ENCODE results near the gene GLMP. TPM values are rescaled to one million over a fixed set of nuclear protein-coding genes. Genes with fewer than 3 reads are reported as not detected.
"Not testable (repeated sequence)": the region's sequence is repeated elsewhere in the genome, so short reads cannot be mapped to it uniquely, and the experiment has no call there.

Gene GLMP, protein sequence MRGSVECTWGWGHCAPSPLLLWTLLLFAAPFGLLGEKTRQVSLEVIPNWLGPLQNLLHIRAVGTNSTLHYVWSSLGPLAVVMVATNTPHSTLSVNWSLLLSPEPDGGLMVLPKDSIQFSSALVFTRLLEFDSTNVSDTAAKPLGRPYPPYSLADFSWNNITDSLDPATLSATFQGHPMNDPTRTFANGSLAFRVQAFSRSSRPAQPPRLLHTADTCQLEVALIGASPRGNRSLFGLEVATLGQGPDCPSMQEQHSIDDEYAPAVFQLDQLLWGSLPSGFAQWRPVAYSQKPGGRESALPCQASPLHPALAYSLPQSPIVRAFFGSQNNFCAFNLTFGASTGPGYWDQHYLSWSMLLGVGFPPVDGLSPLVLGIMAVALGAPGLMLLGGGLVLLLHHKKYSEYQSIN
- 10 to 100 TPM; 16.9 to 54.1 TPM for total RNA-seq
- polyA plus RNA-seq (ENCODE audit: insufficient read length in 2 of 2): 10 to 100 TPM; 22.9 to 28.9 TPM
- long read RNA-seq, donor 1, partial matches to known transcripts: 0 of 3 reads
- long read RNA-seq, donor 1, other reads (novel, unspliced or antisense): 0 of 3 reads
- long read RNA-seq, donor 2, partial matches to known transcripts: 0 of 6 reads
- long read RNA-seq, donor 2, other reads (novel, unspliced or antisense): 0 of 6 reads
- long read RNA-seq, donor 3, partial matches to known transcripts: 0 of 4 reads
- long read RNA-seq, donor 3, other reads (novel, unspliced or antisense): 0 of 4 reads
- long read RNA-seq, donor 4, transcript GLMP-201 (6 exons, 1,604 nt): major isoform, 8 of 25 reads
- long read RNA-seq, donor 4, partial matches to known transcripts: 8 of 25 reads
- long read RNA-seq, donor 4, other reads (novel, unspliced or antisense): 0 of 25 reads

DNA sequence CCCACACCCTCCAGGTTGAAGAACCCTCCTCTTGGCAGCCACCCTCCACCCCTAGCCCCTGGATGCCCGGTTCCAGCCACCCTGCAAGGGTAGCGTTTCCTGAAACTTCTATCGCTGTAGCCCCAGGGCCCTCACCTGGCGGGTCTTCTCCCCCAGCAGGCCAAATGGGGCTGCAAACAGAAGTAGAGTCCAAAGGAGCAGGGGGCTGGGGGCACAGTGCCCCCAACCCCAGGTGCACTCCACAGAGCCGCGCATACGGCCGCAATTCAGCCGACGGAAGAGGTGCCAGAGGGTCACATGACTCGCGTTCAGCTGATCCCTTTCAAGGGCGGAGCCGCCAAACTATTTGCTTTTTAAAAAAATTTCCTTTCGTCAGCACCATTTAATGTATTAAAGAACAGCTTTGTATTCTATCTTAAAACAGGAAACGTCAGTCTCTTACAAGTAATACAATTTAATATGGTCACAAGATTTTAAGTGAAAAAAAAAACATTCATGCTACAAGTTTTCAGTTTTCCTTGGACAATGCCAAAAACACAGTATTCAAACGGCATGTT is at the start of gene GLMP:
GLMP (minus strand) TSS at position 289 of the 557 bp plus-strand sequence; CDS start at position 255, 34 bp downstream.
- H3K27me3 ChIP-seq (ENCODE audit: control insufficient read depth, insufficient read depth, low read length): no peaks in the 10 kb centered on the region
- H3K9me3 ChIP-seq (ENCODE audit: control insufficient read depth, insufficient read depth, low read length): no peaks in the 10 kb centered on the region
- peak within 1 kb of the TSS; percentile 89 for H3K4me3 ChIP-seq (ENCODE audit: low read depth, low read length)
- peaks cover 24% of the 10 kb centered on the region for H3K36me3 ChIP-seq (ENCODE audit: control insufficient read depth, insufficient read depth, low read length)
- peak in 3 of 6 donors; percentile 46 to 89 (median 88) for DNase-seq (ENCODE audit: low read depth in 4 of 6, low spot score in 6 of 6)
- H3K27ac ChIP-seq (ENCODE audit: low read depth, low read length): no peak within 1 kb of the TSS
- WGBS (ENCODE audit: insufficient coverage): 3% methylated on average over 13 of the region's 17 CpGs
- peaks cover 21% of the 10 kb centered on the region for H3K4me1 ChIP-seq (ENCODE audit: control insufficient read depth, insufficient read depth, low read length)

DNA sequence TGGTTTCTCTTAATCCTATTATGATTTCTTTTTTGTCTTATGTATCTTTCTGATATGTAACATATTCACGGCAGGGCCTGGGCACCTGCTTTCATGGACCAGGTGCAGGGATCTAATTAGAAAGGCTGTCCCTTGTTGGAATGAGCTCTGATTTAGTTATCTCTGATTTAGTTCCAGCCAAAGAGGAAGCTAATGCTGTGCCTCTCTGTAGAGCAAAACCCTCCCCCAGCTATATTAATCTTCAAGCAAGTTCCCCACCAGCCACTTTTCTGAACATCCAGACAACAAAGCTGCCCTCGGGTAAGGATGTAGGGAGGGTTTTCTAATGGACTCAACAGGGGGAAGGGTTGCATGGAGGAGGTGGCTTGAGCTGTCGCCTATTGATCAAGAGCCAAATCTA is 48.9 kb upstream of the GLMP start:
- Histone ChIP-seq H3K4me3 (ENCODE audit: low read depth, low read length) (no peak overlapping the region), H3K4me1 (ENCODE audit: control insufficient read depth, insufficient read depth, low read length) (no peaks in the 10 kb centered on the region), H3K27ac (ENCODE audit: low read depth, low read length) (no peak overlapping the region), H3K36me3 (ENCODE audit: control insufficient read depth, insufficient read depth, low read length) (no peaks in the 10 kb centered on the region), H3K9me3 (ENCODE audit: control insufficient read depth, insufficient read depth, low read length) (no peaks in the 10 kb centered on the region), H3K27me3 (ENCODE audit: control insufficient read depth, insufficient read depth, low read length) (no peaks in the 10 kb centered on the region)
- DNase-seq (ENCODE audit: low read depth in 4 of 6, low spot score in 6 of 6): no peak
- no CpG with 5 or more reads among the region's 3 CpGs for WGBS (ENCODE audit: insufficient coverage)

DNA sequence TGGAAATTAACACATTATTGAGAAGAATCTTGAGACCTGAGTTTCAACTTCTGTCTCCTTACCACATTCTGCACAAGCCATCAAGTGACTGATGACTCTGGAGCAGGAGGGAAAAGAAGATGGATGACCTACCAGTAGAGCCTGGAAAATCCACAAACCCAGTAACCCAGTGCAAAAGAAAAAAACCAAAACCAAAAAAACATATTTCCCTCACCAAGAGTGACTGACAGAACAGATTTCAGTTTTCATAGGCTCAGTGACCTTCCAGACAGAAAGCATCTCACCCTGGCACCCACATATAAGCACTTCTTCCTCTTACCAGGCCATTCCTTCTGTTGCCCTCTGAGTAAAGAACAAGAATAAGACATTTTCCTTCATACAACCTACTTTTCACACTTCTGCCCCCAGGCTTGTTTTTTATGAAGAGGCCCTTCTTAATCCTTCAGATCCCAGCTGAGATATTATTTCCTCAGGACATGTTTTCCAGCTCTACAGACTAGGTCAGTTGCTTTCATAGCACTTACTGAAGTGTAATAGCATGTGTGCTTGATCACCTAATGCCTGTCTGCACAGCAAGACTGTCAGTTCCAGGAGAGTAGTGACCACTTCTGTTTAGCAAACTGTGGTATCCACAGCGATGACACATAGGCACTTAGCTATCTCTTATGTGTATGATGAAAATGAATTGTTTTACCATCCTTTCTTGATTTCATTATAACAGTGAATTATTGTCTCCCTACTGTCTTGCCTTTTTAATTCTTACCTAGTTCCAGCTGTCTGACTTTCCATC is 46.9 kb upstream of the GLMP start:
- H3K4me1 ChIP-seq (ENCODE audit: control insufficient read depth, insufficient read depth, low read length): no peaks in the 10 kb centered on the region
- no peaks in the 10 kb centered on the region for H3K36me3 ChIP-seq (ENCODE audit: control insufficient read depth, insufficient read depth, low read length)
- H3K9me3 ChIP-seq (ENCODE audit: control insufficient read depth, insufficient read depth, low read length): no peaks in the 10 kb centered on the region
- no peaks in the 10 kb centered on the region for H3K27me3 ChIP-seq (ENCODE audit: control insufficient read depth, insufficient read depth, low read length)
- H3K27ac ChIP-seq (ENCODE audit: low read depth, low read length): no peak overlapping the region
- H3K4me3 ChIP-seq (ENCODE audit: low read depth, low read length): no peak overlapping the region
- no CpG with 5 or more reads among the region's 1 CpG for WGBS (ENCODE audit: insufficient coverage)
- no peak for DNase-seq (ENCODE audit: low read depth in 4 of 6, low spot score in 6 of 6)

DNA sequence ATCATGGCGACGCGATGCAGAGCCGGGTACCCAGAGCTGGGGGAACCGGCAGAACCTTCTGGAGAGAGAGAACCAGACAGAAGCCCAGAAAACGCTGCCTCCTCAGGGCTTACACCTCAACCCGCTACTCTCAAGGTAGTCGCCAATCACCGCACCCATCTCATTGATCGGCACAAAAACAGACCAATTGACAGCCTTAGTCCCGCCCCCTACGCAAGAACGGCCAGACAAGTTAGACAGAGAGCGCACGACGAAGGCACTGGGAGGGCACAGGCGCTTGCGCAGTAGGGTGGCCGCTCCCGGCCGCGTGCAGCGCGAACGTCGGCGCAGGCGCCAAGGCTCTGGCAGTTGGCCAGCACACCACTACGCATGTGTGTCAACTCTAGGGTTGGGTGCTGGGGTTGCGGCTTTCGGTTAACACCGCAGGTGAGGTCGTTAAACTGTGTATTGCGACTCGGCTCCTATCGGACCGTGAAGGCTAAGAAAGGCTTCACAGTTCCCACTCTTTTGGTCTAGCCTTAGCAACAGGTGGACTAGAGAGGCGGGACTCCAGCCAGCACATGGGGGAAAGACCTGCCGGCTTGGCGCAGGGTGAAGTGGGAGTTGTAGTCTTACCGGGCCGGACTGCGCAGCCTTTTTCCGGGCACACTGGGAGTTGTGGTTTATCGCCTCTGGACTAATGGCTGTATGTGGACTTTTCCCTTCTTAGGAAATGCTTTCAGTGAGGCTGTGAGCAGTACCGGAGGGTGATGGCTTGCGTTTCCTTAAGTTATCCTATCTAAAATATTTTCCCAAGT is 42.9 kb upstream of the GLMP start, which contains the start of the genes CCT3 and TSACC:
CCT3 (minus strand) TSS at position 113 of the 797 bp plus-strand sequence; CDS start at position 5, 108 bp downstream.
TSACC (plus strand) TSS at position 347 of the 797 bp plus-strand sequence. CDS start 1,232 bp downstream, outside the sequence.
- H3K27ac ChIP-seq (ENCODE audit: low read depth, low read length): peak within 1 kb of the TSS; percentile 88
- WGBS (ENCODE audit: insufficient coverage): 0% methylated on average over 44 of the region's 47 CpGs
- H3K4me3 ChIP-seq (ENCODE audit: low read depth, low read length): peak within 1 kb of the TSS; percentile 89
- peaks cover 5% of the 10 kb centered on the region for H3K4me1 ChIP-seq (ENCODE audit: control insufficient read depth, insufficient read depth, low read length)
- peaks cover 9% of the 10 kb centered on the region for H3K36me3 ChIP-seq (ENCODE audit: control insufficient read depth, insufficient read depth, low read length)
- peak; percentile 98 to 100 (median 100) for DNase-seq (ENCODE audit: low read depth in 4 of 6, low spot score in 6 of 6)
- H3K27me3 ChIP-seq (ENCODE audit: control insufficient read depth, insufficient read depth, low read length): no peaks in the 10 kb centered on the region
- H3K9me3 ChIP-seq (ENCODE audit: control insufficient read depth, insufficient read depth, low read length): no peaks in the 10 kb centered on the region

DNA sequence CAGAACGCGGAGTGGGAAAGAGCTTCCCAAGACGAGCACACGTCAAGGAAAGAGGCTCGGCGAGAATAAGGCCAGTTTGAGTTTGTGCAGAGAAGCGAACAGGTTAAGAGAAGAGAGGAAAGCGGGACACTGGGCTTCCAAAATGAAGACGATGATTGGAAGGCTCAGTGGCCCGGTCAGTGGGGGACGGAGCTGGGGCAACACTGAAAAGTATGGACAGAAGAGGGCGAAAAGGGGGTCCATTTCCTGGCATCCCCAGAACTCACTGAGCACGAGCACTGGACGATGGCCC is 42.4 kb upstream of the GLMP start:
- no peaks in the 10 kb centered on the region for H3K9me3 ChIP-seq (ENCODE audit: control insufficient read depth, insufficient read depth, low read length)
- H3K27me3 ChIP-seq (ENCODE audit: control insufficient read depth, insufficient read depth, low read length): no peaks in the 10 kb centered on the region
- peak overlapping the region; percentile 88 for H3K27ac ChIP-seq (ENCODE audit: low read depth, low read length)
- WGBS (ENCODE audit: insufficient coverage): 0% methylated on average over 14 of the region's 14 CpGs
- H3K4me1 ChIP-seq (ENCODE audit: control insufficient read depth, insufficient read depth, low read length): peaks cover 5% of the 10 kb centered on the region
- no peak for DNase-seq (ENCODE audit: low read depth in 4 of 6, low spot score in 6 of 6)
- H3K36me3 ChIP-seq (ENCODE audit: control insufficient read depth, insufficient read depth, low read length): peaks cover 13% of the 10 kb centered on the region
- H3K4me3 ChIP-seq (ENCODE audit: low read depth, low read length): peak overlapping the region; percentile 89

DNA sequence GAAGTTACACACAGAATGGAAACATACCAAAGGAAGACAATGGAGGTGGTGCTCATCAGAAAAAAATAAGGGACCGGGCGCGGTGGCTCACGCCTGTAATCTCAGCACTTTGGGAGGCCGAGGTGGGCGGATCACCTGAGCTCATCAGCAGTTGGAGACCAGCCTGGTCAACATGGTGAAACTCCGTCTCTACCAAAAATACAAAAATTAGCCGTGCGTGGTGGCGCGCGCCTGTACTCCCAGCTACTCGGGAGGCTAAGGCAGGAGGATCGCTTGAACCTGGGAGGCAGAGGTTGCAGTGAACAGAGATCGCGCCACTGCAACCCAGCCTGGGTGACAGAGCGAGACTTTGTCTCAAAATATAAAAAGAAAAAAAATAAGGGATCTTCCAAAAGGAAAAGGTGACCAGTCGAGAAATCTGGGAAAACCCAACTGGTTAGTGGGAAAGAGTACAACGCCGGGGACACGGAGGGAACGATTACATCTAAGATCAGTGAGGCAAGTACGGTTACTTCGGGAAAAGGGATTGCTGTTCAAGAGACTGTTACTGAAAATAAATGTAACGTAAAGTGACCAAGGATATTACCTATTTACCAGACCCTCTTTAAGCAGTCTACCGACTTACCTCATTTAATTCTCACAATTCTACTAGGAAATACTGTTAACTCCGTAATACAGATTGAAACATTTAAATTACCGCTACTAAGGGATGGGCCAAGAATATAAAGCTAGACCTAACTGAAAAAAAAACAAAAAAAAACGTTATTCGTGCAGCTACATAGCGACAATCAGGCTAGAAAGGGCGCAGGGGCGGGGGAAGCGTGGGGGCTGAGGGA is 41.8 kb upstream of the GLMP start:
- 47% methylated on average over 27 of the region's 34 CpGs for WGBS (ENCODE audit: insufficient coverage)
- Histone ChIP-seq H3K27ac (ENCODE audit: low read depth, low read length) (peak overlapping the region; percentile 88), H3K4me1 (ENCODE audit: control insufficient read depth, insufficient read depth, low read length) (peaks cover 5% of the 10 kb centered on the region), H3K36me3 (ENCODE audit: control insufficient read depth, insufficient read depth, low read length) (peaks cover 15% of the 10 kb centered on the region), H3K4me3 (ENCODE audit: low read depth, low read length) (peak overlapping the region; percentile 89), H3K9me3 (ENCODE audit: control insufficient read depth, insufficient read depth, low read length) (no peaks in the 10 kb centered on the region), H3K27me3 (ENCODE audit: control insufficient read depth, insufficient read depth, low read length) (no peaks in the 10 kb centered on the region)
- peak in 1 of 6 donors; percentile 16 for DNase-seq (ENCODE audit: low read depth in 4 of 6, low spot score in 6 of 6)

DNA sequence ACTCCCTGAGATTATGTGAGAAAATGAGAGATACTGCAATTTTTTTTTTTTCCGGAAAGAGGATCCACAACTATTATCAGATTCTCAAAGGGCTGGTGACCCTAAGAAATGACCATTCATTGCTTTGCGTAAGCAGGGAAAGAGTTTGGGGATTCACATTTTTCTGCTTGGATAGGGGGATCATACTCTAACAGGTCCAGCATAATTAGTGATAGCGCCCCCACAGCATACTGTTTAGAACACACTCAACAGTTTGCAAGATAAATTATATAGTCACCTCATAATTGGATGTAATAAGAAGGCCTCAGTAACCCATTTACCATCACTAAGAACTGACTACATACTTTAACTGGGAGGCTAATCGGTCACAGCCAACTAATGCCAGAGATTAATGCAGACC is 40.8 kb upstream of the GLMP start:
- peaks cover 25% of the 10 kb centered on the region for H3K36me3 ChIP-seq (ENCODE audit: control insufficient read depth, insufficient read depth, low read length)
- peak in 1 of 6 donors; percentile 3 for DNase-seq (ENCODE audit: low read depth in 4 of 6, low spot score in 6 of 6)
- whole genome bisulfite sequencing (ENCODE audit: insufficient coverage): 60% methylated on average over 1 of the region's 4 CpGs
- peaks cover 5% of the 10 kb centered on the region for H3K4me1 ChIP-seq (ENCODE audit: control insufficient read depth, insufficient read depth, low read length)
- H3K27me3 ChIP-seq (ENCODE audit: control insufficient read depth, insufficient read depth, low read length): no peaks in the 10 kb centered on the region
- H3K9me3 ChIP-seq (ENCODE audit: control insufficient read depth, insufficient read depth, low read length): no peaks in the 10 kb centered on the region
- no peak overlapping the region for H3K27ac ChIP-seq (ENCODE audit: low read depth, low read length)
- no peak overlapping the region for H3K4me3 ChIP-seq (ENCODE audit: low read depth, low read length)

DNA sequence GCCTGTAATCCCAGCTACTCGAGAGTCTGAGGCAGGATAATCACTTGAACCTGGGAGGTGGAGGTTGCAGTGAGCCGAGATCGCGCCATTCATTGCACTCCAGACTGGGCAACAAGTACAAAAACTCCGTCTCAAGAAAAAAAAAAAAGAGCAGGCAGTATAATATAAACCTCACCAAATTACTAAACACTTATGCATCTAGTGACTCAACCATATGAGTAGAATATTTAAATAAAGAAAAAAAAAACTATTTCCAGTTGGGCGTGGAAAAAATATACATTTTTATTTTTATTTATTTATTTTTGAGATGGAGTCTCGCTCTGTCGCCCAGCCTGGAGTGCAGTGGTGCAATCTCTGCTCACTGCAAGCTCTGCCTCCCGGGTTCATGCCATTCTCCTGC is 27.7 kb upstream of the GLMP start:
- H3K27ac ChIP-seq (ENCODE audit: low read depth, low read length); H3K27me3 ChIP-seq (ENCODE audit: control insufficient read depth, insufficient read depth, low read length); H3K4me1 ChIP-seq (ENCODE audit: control insufficient read depth, insufficient read depth, low read length); DNase-seq (ENCODE audit: low read depth in 4 of 6, low spot score in 6 of 6); H3K4me3 ChIP-seq (ENCODE audit: low read depth, low read length); H3K9me3 ChIP-seq (ENCODE audit: control insufficient read depth, insufficient read depth, low read length): not testable (repeated sequence)
- peaks cover 77% of the 10 kb centered on the region for H3K36me3 ChIP-seq (ENCODE audit: control insufficient read depth, insufficient read depth, low read length)
- 100% methylated on average over 2 of the region's 9 CpGs for WGBS (ENCODE audit: insufficient coverage)

All from spinal cord (tissue), 10 donors.